Bronchial epithelial cell (primary cell): ENCODE data around the gene THBS1. TPM values are rescaled to one million over a fixed set of nuclear protein-coding genes. Genes with fewer than 3 reads are reported as not detected.

Source experiments
- DNase-seq: peaks from one replicate; pipeline ENCODE4 v3.0.0-alpha.2; 2010; ENCODE audit warnings: low read depth
- FAIRE-seq: peaks from 2 replicates; lab custom pipeline; 2011; peaks lifted over from hg19 to GRCh38; lab: Jason Lieb, UNC
- H3K27me3 ChIP-seq: 2 replicates; pipeline ENCODE4 v1.5.1; 2011; ENCODE audit warnings: low read length; ENCODE audit not compliant: control insufficient read depth, insufficient read depth
- H3K36me3 ChIP-seq: 2 replicates; pipeline ENCODE4 v1.5.1; 2011; ENCODE audit warnings: low read length; ENCODE audit not compliant: control insufficient read depth, insufficient read depth
- H3K4me3 ChIP-seq: 2 replicates; pipeline ENCODE4 v1.5.1; 2011; ENCODE audit warnings: mild to moderate bottlenecking, low read depth, low read length, control low read depth
- CTCF ChIP-seq: IDR thresholded peaks from 2 replicates; pipeline ENCODE4 v1.5.1; 2011; ENCODE audit warnings: mild to moderate bottlenecking, moderate library complexity, low read length, control low read depth, inconsistent platforms; ENCODE audit not compliant: insufficient read depth, severe bottlenecking
- total RNA-seq: library from RNA; depleted of rRNA; stranded (reverse); fragments of >200 nt; gene quantifications from 2 replicates; pipeline ENCODE4 v1.2.1, GENCODE V29; 2014

THBS1 gene
- total RNA-seq, 1 donor from 2014 or later = 162 TPM

- no peak overlapping the region for H3K4me3 ChIP-seq
- DNase-seq (no peak), FAIRE-seq (no peak)
- H3K36me3 ChIP-seq = no peaks in the 10 kb centered on the region
- no peak for TF ChIP-seq CTCF
- H3K27me3 ChIP-seq = no peaks in the 10 kb centered on the region
Measured at GRCh38 chr15:39622660-39623516, 42.0 kb downstream of the THBS1 start.

DNA sequence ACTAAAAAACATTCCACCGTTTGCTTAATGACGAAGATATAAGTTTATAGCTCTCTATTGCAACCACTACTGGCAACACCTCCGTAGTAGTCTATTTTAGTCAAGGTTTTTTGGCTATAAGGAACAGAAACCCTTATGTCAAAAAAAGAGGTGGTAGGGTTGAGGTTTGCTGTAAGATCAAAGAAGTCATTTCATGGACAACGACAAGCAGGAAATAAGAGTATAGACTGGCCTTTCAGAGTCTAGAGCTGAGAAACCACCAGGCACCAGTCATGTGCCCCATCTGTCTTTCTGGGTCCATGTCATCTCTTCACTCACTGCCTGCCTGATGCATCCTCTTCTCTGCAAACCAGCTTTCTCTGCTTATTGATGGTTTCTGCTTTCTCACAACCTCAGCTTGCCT lies 42.7 kb downstream of the THBS1 start:
- TF ChIP-seq CTCF = no peak
- Histone ChIP-seq H3K4me3 (no peak overlapping the region), H3K27me3 (no peaks in the 10 kb centered on the region), H3K36me3 (no peaks in the 10 kb centered on the region)
- DNase-seq (no peak), FAIRE-seq (no peak)

- FAIRE-seq = peak; percentile 32
- no peaks in the 10 kb centered on the region for H3K27me3 ChIP-seq
- DNase-seq = peak; percentile 85
Measured at GRCh38 chr15:39624806-39625205, 43.9 kb downstream of the THBS1 start.

GRCh38 chr15:39625451-39625850 lies 44.6 kb downstream of the THBS1 start:
- no peak overlapping the region for H3K4me3 ChIP-seq
- no peaks in the 10 kb centered on the region for H3K36me3 ChIP-seq
- DNase-seq (no peak), FAIRE-seq (peak; percentile 18)
- H3K27me3 ChIP-seq = no peaks in the 10 kb centered on the region
- TF ChIP-seq CTCF = no peak

More at GRCh38 chr15:39624806-39625205, 43.9 kb downstream of the THBS1 start:
- H3K4me3 ChIP-seq = no peak overlapping the region
- no peaks in the 10 kb centered on the region for H3K36me3 ChIP-seq
- TF ChIP-seq CTCF = no peak

DNA sequence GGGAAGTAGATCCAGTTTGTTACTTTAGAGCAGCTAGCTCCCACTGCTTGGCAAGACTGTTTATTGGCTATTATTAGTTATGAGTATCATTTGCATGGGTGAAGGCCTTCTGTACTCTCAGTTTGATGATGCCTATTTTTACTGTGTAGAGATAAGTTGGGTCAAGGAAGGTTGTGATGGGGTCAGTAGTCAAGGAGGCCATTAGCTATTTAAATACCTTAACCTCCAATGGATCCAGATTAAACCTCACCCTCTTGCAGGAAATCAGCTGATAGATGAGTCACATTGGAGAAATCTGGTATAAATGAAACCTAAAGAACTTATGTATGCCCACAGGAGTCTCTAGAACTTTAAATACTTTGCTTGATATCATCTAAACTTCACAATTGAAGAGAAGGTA lies 45.0 kb downstream of the THBS1 start:
- no peak for TF ChIP-seq CTCF
- DNase-seq = peak; percentile 70
- no peak for FAIRE-seq

More for the DNA sequence above, 45.0 kb downstream of the THBS1 start:
- H3K4me3 ChIP-seq = no peak overlapping the region
- H3K36me3 ChIP-seq = no peaks in the 10 kb centered on the region
- H3K27me3 ChIP-seq = no peaks in the 10 kb centered on the region
